ENCODE data around the gene PHLDB2.

The PHLDB2 gene

DNA sequence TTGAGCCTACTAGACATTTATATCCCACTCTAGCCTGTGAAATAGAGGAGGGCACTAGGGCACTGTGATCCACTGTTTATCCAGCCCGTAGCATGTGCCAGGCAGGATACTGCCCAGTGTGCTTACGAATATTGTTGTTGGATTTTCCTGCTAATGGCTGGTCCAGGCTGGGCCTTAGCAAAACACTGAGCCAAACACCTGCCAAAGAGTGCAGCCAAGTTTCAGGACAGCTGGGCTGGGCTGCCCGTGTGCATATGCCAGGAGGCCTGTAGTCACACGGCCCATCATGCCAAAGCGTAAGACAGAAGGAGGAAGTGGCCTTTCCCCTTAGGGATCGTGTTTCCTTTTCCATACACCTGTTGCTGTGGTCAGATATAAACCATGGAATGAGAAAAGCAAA is 65.2 kb downstream of the PHLDB2 start:
- no peak for DNase-seq (ENCODE audit: low read depth, low spot score)

DNA sequence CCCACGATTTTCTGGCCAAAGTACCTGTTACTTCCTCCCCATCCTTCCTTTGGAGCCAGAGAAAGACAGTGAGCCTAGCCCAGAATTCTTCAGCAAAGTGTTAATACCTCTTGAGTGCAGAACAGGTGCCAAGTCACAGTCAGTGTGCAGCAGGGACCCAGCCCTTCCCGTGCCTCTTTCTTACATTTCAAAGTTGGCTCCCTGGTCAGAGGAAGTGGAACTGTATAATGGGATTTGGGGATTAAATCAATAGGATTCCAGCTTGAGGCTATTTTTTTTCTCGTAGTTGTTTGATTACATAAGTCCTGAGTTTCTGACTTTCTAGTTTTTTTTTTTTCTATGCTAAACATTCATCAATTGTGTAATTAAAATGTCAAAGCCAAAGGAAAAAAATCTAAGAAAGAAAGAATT is 67.2 kb downstream of the PHLDB2 start:
- no peak for DNase-seq (ENCODE audit: low read depth, low spot score)

DNA sequence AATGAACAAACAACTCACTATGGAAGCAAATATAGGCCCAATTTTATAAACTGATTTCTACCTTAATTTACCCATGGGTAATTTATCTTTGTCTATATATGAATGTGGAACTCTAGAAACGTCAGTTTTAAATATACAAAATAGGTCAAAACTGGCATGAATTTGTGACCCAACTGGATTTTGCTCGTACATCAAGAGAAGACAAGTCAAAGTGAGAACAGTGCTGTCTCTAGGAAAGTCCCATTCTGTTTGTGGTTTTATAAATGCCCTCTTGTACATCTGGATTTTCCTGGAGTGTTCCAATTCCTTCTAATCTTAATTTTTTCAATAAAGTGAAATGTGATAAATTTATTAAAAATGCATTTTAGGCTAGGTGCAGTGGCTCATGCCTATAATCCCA is 69.5 kb downstream of the PHLDB2 start:
- no peak for DNase-seq (ENCODE audit: low read depth, low spot score)

DNA sequence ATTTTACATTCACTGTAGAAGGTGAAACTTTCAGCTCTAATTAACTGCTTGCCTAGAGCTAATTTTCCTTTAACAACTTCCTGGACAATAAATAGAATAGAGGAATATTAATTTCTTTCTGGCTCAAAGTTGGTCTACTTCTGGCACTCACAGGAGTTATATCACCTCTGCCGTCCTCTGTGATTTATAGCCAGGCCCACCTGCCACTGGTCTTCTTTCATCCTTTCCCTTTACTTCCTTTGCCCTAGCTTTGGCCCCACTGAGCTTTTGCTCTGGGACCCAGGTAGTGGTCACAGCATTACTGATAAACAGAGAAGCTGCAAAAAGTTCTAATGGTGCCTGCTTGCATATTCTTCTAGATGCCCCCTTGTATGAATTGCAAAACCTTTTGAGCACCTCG is 70.4 kb downstream of the PHLDB2 start:
- no peak for DNase-seq (ENCODE audit: low read depth, low spot score)

DNA sequence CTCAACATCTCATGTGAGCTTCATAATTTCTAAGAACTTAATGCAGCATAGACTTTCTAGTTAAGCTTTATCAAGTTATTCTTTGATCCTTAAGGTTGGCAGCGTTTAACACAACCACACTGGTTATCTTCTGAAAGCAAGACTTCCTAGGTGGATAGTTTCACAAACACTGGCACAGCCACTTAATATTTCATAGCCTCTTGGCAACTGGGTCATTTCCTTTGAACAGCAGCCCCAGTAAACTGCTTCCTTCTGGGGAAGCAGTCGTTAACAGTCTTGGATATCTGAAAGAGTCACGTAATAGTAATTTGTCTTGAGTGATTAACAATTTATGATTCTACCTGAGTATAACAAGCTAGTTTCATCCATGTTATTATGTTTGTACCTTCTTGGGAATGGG is 73.9 kb downstream of the PHLDB2 start:
- no peak for DNase-seq (ENCODE audit: low read depth, low spot score)

DNA sequence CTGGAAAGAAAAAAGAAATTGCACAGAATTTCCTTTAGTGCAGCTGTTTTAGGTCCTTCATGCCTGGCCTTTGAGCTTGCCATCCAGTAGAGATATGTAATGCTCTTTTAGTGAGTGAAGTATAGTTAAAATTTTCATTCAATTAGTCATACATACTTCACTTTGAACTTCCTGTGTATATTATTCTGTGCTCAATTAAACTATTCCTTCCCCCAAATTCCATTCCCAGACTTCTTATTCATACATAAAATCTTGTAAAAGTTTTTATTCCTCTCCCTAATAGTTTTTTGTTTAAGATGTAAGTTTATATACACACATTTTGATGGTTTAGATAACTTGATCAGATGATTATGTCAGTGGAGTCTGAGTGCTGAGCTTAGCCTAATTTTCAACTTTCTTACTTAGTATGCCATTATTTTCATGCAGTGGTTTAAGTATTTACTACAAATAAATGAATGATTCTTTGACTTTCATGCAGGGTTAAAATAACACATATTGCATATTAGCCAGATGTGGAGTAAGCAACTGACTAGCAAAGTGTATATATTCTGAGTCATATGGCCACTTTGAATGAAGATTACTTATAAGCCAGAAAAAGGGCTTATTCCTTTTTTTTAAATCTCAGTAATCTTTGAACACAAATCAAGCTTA is 77.3 kb downstream of the PHLDB2 start:
- DNase-seq (ENCODE audit: low read depth, low spot score) = no peak

DNA sequence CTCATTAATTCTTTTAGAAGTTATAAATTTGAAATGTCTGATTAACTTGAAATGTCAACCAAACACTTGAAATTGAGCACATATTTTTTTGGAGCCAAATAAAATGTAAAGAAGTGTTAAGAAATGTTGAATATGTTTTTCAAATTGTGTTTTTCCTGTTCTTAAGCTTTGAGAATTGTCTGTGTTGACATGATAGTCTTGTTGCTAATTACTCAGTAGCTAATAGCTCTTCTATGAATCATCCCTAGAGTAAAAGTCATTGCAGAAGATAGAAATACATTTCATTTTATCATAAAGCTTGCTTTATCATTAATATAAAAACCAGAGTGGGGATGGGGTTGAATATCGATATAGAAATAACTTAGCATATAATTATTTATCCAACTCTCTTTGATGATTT is 77.9 kb downstream of the PHLDB2 start:
- no peak for DNase-seq (ENCODE audit: low read depth, low spot score)

DNA sequence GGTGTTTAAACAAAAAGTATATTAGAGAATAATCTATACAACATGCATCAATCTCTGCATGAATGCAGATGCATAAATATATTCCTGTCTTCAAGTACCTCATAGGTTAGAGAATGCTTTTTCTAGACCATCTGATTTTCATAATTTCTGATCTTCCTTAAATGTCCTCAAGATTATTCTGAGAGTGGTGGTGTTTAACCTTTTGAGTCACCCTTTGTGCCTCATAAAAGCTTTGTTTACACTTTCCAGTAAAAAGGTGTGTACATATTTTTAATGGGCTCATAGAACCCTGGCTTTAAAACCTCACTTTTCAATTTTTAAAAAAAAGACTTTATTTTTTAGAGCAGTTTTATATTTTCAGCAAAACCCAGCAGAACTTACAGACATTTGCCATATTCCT is 78.8 kb downstream of the PHLDB2 start:
- no peak for DNase-seq (ENCODE audit: low read depth, low spot score)

DNA sequence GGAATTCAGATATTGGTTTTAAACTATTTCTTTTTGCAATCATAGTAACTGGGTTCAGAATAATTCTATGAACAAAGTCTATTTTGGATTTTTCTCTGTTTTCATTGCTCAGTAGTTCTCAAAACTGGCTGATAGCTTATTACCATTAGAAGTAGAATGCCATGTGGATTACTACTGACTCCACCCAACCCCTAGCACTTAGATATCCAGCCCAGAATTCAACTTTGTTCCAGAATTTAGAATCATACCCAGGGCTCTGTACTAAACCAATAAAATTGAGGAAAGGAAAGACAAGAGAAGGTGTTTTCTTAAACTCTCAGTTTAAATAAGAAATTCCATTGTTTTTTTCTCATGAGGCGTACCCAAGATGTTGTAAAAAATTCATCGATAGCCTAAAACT is 80.8 kb downstream of the PHLDB2 start:
- no peak for DNase-seq (ENCODE audit: low read depth, low spot score)

DNA sequence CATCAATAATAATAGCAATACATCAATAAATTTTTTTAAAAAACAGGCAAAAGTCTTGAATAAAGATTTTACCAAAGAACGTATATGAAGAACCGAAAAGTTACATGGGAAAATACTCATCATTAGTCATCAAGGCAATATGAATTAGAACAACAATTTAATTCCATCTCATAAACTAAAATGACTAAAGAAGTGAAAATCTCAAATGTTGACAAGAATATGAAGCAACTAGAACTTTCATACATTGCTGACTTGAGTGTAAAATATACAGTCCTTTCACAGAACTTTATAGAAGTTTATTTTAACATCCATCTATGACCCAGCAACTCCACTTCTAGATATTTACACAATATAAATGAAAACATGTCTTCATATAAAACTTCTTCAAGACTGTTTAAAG is 84.5 kb downstream of the PHLDB2 start:
- DNase-seq (ENCODE audit: low read depth, low spot score) = no peak

DNA sequence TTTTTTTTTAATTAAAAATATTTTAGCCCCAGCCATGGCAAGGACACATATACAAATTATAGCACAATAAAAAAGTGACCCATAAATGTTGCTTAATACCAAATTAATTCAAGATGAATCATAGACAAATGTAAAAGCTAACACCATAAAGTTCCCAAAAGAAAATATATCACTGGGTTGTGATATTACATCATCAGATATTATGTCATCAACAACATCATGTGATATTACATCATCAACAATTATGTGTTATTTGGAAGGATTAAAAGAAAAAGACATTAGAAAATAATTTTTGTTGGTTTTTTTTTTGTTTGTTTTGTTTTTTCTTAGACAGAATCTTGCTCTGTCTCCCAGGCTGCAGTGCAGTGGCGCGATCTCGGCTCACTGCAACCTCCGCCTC is 85.3 kb downstream of the PHLDB2 start:
- DNase-seq (ENCODE audit: low read depth, low spot score) = no peak

DNA sequence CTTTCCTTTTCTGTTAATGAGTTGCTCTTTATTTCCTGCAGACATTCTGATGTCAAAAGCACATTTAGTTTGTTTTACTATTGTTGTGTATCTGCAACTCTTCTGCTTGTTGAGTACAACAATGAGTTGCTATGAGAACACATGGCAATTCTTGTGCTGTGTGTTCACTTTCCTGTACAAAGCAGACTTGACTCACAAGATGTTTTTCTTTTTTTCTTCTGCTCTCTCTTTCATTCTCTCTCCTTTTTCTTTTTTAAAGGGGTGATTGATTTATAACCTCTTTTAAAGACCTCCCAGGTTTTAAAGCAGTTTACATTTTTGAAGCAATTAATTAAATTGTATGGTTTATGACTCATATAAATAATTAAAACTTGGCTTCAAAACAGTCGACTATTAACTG is 88.2 kb downstream of the PHLDB2 start:
- no peak for DNase-seq (ENCODE audit: low read depth, low spot score)

DNA sequence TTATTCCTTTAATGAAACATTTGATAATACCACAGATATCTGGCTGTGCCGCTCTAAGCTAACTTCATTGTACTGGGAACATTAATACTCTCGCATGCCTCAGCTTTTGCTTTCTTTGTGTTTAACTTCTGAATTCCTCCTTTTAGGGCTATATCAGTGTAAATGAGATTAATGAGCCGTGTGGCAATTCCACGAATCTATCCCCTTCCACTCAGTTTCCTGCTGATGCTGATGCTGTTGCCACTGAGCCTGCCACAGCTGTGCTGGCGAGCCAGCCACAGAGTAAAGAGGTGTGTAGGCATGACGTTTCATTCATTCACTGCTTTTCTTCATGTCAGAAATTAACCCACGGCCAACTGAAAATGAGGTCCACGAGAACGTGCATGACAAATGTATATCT is 89.7 kb downstream of the PHLDB2 start:
- no peak for DNase-seq (ENCODE audit: low read depth, low spot score)

DNA sequence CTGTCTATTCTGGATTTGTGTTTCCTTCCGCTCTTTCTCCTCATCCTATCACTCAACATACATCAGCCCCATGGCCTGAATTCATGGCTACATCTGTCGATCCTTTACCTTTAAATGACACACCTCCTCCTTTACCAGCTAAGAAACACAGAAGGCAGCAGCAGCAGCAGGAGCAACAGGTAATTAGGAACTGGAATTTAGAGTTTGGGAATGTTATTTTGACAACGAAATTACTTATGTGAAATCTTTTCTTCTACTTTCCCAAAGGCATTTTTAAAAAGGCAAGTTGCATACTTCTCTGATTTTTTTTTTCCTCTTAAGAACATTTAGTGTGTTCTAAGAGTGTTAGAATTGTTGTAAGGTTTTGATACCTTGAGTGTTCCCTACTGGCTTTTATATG is 90.6 kb downstream of the PHLDB2 start:
- no peak for DNase-seq (ENCODE audit: low read depth, low spot score)

DNA sequence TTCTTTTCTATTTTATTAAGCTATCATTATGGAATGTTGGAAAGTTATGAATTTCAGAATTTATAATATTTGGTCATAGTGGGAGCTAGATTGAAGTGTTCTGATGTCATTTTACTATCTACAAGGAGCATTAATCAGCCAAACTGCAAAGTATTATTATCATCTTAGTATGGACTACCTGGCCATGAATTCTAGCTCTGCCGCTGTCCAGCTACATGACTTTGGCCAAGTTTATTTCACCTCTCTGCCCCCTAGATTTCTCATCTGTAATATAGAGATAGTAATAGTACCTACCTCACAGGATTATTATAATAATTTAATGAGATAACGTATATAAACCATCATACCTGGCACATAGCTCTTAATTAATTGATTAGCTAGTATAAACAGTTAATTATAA is 92.0 kb downstream of the PHLDB2 start:
- no peak for DNase-seq (ENCODE audit: low read depth, low spot score)

DNA sequence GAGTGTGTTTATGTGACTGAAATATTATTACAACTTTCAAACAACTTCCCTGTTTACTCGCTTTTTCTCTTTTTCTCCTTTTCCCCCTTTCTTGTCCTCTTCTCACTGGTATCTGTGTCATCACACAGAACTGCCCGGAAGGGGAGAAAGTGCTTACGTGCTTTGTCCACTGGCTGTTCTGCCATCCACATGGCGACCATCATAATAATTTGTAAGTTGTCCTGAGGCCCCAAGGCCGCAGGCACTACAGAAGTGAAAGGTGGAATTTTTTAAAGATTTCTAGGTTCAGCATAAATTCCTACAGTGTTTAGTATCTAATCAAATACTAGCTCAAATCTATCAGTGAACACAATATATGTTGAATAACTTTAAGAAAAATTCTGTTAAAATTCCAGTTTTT is 93.0 kb downstream of the PHLDB2 start:
- DNase-seq (ENCODE audit: low read depth, low spot score) = no peak

DNA sequence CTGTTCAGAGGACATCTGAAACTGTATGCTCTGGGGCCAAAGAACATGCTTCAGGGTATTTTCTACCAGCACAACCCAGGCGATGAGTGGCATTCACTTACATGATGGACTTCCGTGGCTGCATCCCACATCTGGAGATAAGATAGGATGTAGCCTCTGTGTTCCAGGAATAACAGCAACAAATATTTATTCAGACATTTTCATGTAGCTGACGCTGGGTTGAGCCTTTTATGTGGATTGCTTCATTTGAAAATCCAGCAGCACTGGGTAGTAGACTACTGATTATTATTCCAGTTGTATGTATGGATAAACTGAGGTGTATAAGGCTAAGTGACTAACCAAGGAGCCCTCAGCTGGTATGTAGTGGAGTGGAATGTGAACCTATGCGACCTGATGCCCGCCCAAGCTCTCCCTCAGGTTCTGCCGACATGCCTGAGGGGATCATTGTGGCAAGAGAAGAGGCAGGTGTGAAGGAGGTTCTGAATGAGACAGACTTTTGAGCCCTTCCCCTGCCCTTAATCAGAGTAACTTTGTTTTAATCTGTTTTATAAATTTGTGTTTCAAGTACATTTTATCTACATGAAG is 93.9 kb downstream of the PHLDB2 start:
- no peak for DNase-seq (ENCODE audit: low read depth, low spot score)

DNA sequence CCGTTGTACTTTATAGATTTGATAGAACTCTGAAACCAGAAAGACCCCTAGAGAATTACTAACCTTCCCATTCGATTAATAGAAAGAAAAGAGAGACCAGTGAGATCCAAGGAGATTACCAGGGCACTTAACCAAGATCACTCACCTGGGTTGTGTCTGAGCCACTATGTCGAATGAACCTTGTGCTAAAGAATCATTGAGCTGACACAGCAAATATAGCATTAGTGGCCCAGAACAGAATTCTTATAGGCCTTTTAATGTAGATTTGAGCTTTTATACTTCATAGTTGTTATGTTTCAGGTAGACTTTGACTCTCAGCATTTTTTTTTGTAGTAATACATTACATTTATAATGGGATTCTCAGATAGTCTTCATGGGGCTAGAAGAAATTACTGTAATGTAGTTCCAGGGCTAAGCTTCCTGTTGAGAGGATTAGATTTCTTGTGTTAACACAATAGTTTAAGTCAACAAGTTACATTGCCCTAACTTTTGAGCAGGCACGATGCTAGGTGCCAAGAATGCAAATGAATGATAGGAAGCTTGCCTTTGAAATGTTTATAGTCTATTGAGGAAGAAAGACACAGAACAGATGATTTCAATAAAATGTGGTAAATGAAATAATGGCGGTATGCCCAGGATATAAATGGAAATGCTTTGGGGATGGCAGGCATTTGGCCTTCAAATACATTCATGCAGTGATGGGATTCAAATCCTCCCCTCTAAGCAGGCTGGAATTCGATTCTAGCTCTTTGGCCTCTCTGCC is 95.3 kb downstream of the PHLDB2 start:
- DNase-seq (ENCODE audit: low read depth, low spot score) = no peak

DNA sequence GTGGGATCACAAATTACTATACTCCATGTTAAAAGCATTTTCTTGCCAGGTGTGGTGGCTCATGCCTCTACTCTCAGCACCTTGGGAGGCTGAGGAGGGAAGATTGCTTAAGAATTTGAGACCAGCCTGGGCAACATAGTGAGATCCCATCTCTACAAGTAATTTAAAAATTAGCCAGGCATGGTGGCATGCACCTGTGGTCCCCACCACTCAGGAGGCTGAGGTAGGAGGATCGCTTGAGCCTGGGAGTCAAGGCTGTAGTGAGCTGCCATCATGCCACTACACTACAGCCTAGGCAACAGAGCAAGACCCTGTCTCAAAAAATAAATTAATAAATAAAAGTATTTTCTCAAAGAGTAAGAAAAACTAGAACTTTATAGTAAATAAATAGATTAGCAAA is 96.8 kb downstream of the PHLDB2 start:
- DNase-seq (ENCODE audit: low read depth, low spot score) = no peak

DNA sequence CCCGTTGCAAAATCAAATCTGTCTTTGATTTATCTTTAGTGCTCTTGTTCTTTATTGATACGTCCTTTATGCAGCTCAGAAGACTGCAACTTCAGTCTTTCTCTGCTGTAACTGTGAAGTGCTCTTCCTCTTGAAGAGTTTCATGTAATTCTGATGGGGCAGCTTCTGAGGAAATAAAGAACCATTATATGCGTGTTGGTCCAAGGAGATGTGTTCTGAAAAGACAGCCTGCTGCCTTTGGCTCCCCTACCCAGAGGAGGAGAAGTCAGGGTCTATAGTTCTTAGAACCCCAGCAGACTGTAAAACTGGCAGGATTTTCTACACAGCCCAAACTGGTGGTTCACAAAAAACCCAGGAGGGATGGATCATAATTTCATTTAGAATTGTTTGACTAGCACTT is 97.4 kb downstream of the PHLDB2 start:
- DNase-seq (ENCODE audit: low read depth, low spot score) = no peak

DNA sequence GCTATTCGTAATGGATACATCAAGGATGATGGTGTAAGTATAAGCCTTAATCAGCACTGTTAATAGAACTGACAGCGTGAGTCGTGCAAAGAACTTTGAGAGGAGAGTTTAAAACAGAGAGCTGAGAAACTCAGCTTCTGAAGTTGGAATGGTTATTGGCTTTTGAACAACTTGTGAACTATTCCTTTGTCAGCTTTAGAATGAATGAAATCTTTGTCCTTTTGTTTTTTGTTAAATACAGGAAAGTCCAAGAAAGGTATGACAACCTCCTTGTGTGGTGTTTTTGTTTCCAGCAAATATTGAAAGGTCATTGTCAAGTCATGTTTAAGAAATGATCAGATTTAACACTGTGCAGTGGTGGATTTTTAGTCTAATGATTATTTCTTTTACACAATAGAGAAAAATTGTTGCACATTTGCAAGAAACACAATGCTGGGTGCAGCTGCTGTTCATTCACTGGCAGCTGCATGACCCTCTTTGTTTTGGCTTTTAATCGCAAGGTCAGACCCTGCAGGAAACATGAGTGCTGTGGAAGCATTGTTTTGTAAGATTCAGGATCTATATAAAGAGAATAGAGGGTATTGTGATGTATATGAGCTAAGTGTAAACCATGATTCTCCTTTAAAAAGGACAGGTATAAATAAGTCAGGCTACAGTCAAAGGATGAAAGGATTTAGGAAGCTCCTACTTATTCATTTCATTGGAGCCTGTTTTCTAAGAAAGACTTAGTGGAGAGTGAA is 98.1 kb downstream of the PHLDB2 start:
- no peak for DNase-seq (ENCODE audit: low read depth, low spot score)

DNA sequence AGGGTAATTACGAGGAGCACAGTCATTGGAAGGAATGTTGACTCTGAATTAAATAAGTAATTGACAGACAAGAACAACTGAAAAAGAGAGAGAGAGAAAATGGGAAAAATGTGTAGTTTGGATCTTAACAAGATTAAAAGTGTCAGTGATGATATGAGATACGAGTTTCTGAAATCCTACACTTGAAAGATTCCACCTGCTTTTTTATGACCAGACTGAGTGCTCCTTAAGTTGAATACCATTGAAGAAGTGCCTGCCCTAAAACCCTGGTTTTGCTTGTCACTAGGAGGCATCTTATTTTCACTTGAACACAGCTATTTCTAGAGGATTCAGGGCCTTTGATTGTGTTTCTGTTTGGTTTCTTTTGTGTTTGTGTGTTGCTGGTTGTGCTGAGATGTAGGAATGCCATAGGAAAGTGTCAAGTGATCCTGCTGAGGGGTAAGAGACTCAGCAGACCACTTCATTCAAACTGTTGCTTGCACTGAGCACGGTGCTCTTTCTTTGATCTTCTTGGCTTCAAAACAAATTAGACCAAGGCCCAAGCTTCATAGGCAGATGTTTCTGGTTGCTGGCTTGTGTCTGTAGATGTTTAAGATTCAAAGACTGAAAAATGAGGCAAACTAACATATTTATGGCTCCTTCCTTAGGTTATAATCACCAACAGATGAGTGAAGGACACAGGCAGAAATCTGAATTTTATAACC is 102.5 kb downstream of the PHLDB2 start:
- no peak for DNase-seq (ENCODE audit: low read depth, low spot score)

Measured in smooth muscle cell of the brain vasculature (primary cell).